Central memory CD8-positive, alpha-beta T cell (primary cell): ENCODE data around the gene ELP4.

Experiments used
- ATAC-seq: fragments of 150-1000 bp; cut with Tn5 transposase; replicated peaks from 2 replicates; pipeline ENCODE4 v1.10.0; 2022; ENCODE audit warnings: mild to moderate bottlenecking, moderate FRiP score, moderate number of reproducible peaks; ENCODE audit not compliant: poor library complexity, severe bottlenecking; ENCODE audit errors: extremely low read depth
- DNase-seq, 2 donors: peaks; one replicate each; pipeline ENCODE4 v3.0.0; 2021; ENCODE audit warnings: low spot score in 2 of 2
- H3K27ac Mint-ChIP-seq: one replicate; pipeline ENCODE4 v1.8.0; 2022; ENCODE audit warnings: low read depth, mild to moderate bottlenecking, moderate library complexity, mixed read lengths
- H3K27me3 Mint-ChIP-seq: one replicate; pipeline ENCODE4 v1.8.0; 2022; ENCODE audit warnings: mixed read lengths
- H3K36me3 Mint-ChIP-seq: one replicate; pipeline ENCODE4 v1.8.0; 2022; ENCODE audit warnings: mild to moderate bottlenecking, moderate library complexity, mixed read lengths; ENCODE audit not compliant: insufficient read depth
- H3K4me1 Mint-ChIP-seq: one replicate; pipeline ENCODE4 v1.8.0; 2022; ENCODE audit warnings: mixed read lengths
- H3K4me3 Mint-ChIP-seq: one replicate; pipeline ENCODE4 v1.8.0; 2022; ENCODE audit warnings: mild to moderate bottlenecking, moderate library complexity, mixed read lengths
- H3K9me3 Mint-ChIP-seq: one replicate; pipeline ENCODE4 v1.8.0; 2022; ENCODE audit warnings: mixed read lengths

ELP4 gene

DNA sequence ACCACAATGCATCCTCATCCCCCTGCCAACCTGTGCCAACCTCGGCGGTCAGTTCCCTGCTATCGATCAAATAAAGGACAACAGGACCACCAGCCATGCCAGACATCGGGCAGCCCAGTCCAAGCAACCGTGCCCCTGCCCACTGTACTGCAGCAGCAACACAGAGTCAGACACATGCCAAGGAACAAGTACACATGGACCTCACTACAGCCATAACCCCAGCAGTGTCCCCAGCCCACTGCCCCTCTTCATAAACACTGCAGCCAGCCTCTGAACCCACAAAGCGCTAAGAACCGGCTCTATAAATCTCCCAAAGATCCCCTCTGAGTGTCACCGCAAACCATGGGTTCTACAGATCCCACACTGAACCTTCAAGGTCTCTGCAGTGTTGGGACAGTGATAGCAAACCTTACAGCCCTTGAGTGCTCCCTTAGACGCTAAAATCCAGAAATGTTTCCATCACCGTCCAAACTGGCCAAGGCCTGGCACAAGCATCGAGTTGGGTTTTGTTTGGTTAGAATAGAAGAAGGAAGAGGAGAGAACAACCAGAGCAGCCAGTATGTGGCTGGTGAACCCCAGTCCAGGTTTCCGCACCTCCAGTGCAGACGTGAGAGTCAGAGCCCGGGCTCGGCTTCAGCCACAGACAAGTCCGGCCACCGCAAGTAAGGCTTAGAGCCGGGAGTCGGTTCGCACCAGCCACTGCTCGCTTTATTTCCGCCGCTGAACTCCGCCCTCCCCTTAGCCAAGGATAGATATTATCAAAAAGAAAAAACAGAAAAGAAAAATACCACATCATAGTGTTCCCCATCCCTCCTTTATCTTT, 293.6 kb downstream of the ELP4 start:
- peaks cover 90% of the 10 kb centered on the region for H3K27me3 Mint-ChIP-seq
- peak in 1 of 2 donors; percentile 8 for DNase-seq
- H3K27ac Mint-ChIP-seq = no peak overlapping the region
- ATAC-seq = no peak
- H3K4me3 Mint-ChIP-seq = no peak overlapping the region
- H3K36me3 Mint-ChIP-seq = peaks cover 3% of the 10 kb centered on the region
- H3K9me3 Mint-ChIP-seq = no peaks in the 10 kb centered on the region
- H3K4me1 Mint-ChIP-seq = peaks cover 32% of the 10 kb centered on the region

DNA sequence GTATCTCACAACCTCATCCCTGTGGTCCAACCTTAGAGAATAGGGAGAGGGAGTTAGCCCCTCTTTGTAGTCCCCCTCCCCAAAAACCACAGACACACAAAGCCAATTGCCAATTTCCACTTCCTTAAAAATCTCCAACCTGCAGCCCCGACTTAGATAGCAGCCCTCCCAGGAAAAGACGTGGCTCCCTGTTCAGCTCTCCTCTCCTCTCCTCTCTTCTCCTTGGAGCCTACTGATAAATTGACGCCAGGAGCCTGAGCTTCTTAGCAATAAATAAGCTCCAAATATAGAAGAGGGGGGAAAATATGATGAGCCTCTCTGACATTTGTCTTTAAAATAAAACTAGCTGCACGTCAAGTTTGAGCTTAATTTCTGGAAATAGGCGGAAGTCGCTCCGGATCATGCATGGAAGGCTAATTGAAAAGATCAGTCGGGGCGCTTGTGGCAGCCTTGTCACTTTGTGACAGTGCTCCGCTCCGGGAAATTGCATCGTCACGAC, 294.3 kb downstream of the ELP4 start:
- no peaks in the 10 kb centered on the region for H3K9me3 Mint-ChIP-seq
- no peak overlapping the region for H3K27ac Mint-ChIP-seq
- ATAC-seq (no peak), DNase-seq (peak in 1 of 2 donors; percentile 8)
- peaks cover 3% of the 10 kb centered on the region for H3K36me3 Mint-ChIP-seq
- peak overlapping the region; percentile 40 for H3K4me3 Mint-ChIP-seq
- H3K4me1 Mint-ChIP-seq = peaks cover 32% of the 10 kb centered on the region
- H3K27me3 Mint-ChIP-seq = peaks cover 90% of the 10 kb centered on the region

- Mint-ChIP-seq H3K4me1 (peaks cover 38% of the 10 kb centered on the region), H3K27ac (no peak overlapping the region), H3K4me3 (peak overlapping the region; percentile 40), H3K27me3 (peaks cover 90% of the 10 kb centered on the region), H3K9me3 (no peaks in the 10 kb centered on the region), H3K36me3 (peaks cover 3% of the 10 kb centered on the region)
- ATAC-seq (no peak), DNase-seq (peak in 1 of 2 donors; percentile 7)
Observed at GRCh38 chr11:31804312-31805036, 294.9 kb downstream of the ELP4 start.

GRCh38 chr11:31805037-31805628, 295.6 kb downstream of the ELP4 start:
- Mint-ChIP-seq H3K4me1 (peaks cover 39% of the 10 kb centered on the region), H3K4me3 (peak overlapping the region; percentile 40), H3K27me3 (peaks cover 90% of the 10 kb centered on the region), H3K27ac (no peak overlapping the region), H3K9me3 (no peaks in the 10 kb centered on the region), H3K36me3 (peaks cover 3% of the 10 kb centered on the region)
- ATAC-seq (no peak), DNase-seq (peak in 1 of 2 donors; percentile 7)

- Mint-ChIP-seq H3K27ac (no peak overlapping the region), H3K36me3 (peaks cover 3% of the 10 kb centered on the region), H3K4me3 (no peak overlapping the region), H3K9me3 (no peaks in the 10 kb centered on the region), H3K27me3 (peaks cover 89% of the 10 kb centered on the region), H3K4me1 (peaks cover 39% of the 10 kb centered on the region)
- no peak for ATAC-seq
- peak in 1 of 2 donors; percentile 8 for DNase-seq
Observed at GRCh38 chr11:31805629-31806185, 296.1 kb downstream of the ELP4 start.

DNA sequence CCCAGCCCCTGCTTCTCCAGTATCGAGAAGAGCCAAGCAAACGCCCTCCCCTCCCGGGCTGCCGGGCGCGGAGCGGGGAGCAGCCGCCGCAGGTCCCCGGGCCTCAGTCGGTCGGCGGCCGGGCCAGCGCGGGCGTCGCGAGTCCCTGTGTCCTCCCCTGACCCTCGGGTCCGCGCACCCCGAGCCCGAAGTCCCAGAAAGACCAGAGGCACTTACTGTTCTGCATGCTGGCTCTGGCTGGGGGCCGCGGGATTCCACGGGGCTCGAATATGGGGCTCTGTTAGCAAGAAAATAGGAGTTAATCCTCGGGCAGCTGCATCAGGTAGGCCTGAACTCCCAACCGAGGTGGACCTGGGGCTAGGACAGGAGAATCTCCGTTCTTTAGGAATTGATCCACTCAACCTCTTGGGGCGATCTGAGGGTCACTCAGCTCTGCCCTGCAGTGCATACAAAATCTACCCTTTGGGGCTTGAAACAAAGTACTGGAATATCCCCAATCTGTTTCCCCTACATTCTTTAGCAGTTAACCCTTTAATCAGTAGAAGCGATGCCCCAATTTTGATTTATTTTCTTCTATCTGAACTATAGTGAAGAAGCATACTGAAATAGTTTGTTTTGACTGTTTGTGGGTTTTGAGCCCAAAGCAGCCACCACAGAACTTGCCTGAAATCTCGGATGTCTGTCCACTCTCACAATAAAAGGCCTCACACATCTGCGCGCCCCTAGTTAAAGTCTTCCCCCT, 296.8 kb downstream of the ELP4 start:
- Mint-ChIP-seq H3K27ac (no peak overlapping the region), H3K36me3 (peaks cover 3% of the 10 kb centered on the region), H3K27me3 (peaks cover 89% of the 10 kb centered on the region), H3K4me3 (no peak overlapping the region), H3K4me1 (peaks cover 45% of the 10 kb centered on the region), H3K9me3 (no peaks in the 10 kb centered on the region)
- ATAC-seq (no peak), DNase-seq (peak in 1 of 2 donors; percentile 8)

GRCh38 chr11:31806928-31807798, 297.6 kb downstream of the ELP4 start:
- H3K4me1 Mint-ChIP-seq = peaks cover 51% of the 10 kb centered on the region
- H3K36me3 Mint-ChIP-seq = peaks cover 3% of the 10 kb centered on the region
- DNase-seq (peak in 1 of 2 donors; percentile 7), ATAC-seq (no peak)
- no peak overlapping the region for H3K27ac Mint-ChIP-seq
- peaks cover 89% of the 10 kb centered on the region for H3K27me3 Mint-ChIP-seq
- H3K9me3 Mint-ChIP-seq = no peaks in the 10 kb centered on the region
- H3K4me3 Mint-ChIP-seq = no peak overlapping the region

DNA sequence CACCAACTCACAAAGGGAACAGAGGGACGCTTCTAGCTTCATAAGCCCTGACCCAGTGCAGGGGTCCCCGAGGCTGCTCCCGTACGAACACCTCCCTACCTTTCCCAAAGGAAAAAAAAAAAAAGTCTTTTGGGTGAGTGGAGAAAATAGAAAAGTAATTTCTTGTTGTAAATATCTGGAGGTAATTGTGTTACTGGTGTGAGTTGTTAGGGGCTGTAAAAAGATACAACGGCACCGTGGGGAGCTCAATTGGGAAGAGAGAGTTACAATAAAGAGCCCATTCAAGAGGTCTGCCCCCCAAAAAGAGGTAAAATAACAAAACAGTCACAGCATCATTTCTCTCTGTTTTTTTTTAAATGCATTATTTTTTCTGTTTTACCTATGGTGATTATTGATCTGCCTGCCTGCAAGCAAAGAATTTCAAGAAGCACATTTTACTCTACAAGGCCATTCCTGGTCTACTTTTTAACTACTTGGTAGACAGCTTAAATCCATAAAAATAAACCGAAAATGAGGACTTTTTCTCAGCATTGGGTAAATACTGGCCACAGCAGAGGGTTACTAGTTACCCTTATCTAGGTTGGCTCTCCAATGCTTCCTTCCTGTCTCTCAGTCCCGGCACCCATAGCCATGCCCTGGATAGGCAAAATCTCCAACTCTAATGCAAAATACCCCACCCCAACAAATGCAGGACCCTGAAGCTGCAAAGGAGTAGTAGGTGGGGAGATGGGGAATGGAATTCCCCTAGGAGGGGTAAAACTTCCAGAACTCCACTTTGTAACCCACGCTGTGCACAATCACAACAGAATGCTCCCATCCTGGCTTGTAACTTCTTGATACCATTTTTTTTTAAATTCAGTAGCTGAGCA, 298.5 kb downstream of the ELP4 start:
- Mint-ChIP-seq H3K27ac (no peak overlapping the region), H3K4me1 (peaks cover 50% of the 10 kb centered on the region), H3K9me3 (no peaks in the 10 kb centered on the region), H3K36me3 (peaks cover 5% of the 10 kb centered on the region), H3K4me3 (no peak overlapping the region), H3K27me3 (peaks cover 88% of the 10 kb centered on the region)
- ATAC-seq (no peak), DNase-seq (no peak)

DNA sequence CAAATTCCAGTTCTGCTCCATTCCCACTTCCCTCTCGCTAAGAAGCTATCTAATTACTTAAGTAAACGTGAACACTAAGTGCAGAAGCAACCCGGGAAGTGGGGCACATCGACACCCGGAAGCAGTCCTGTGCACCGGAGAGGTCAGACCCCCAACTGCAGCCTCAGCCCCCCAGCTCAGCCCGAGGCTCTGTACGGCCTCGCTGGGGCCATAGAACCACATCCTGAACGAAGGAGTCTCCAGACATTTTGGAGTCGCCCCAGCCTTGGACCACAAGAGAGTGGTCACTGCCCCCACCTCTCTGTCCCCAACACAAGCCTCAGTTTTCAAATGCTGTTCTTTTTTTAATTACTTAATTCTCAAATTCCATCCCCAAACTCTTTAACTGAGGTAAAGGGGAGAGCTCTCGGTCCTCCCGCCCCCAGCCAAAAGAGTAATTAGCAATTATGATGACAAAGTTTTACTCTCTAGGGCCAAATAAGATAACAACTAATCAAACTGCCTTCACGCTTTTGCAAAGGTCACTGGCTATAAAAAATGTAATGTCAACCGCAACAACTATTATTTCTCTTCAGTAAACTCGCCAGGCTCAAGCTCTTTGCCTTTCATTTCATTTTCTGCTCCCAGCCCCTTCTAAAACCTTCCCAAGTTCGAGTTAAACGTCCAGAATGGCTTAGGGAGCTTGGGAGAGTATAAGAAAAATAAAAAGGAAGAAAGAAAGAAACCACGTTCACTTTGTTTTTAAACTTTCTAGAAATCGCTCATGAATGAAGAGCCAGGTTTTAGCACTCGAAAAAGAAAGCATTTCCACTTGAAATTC, 299.4 kb downstream of the ELP4 start:
- peaks cover 41% of the 10 kb centered on the region for H3K4me1 Mint-ChIP-seq
- no peak for ATAC-seq
- H3K27me3 Mint-ChIP-seq = peaks cover 79% of the 10 kb centered on the region
- no peak overlapping the region for H3K27ac Mint-ChIP-seq
- H3K9me3 Mint-ChIP-seq = no peaks in the 10 kb centered on the region
- H3K4me3 Mint-ChIP-seq = peak overlapping the region; percentile 62
- DNase-seq = no peak
- peaks cover 3% of the 10 kb centered on the region for H3K36me3 Mint-ChIP-seq

GRCh38 chr11:31809541-31809856, 299.9 kb downstream of the ELP4 start:
- Mint-ChIP-seq H3K36me3 (peaks cover 2% of the 10 kb centered on the region), H3K27ac (no peak overlapping the region), H3K9me3 (no peaks in the 10 kb centered on the region), H3K4me3 (peak overlapping the region; percentile 62), H3K27me3 (peaks cover 77% of the 10 kb centered on the region), H3K4me1 (peaks cover 36% of the 10 kb centered on the region)
- ATAC-seq = no peak
- no peak for DNase-seq
